ENCODE results near the gene NDRG4. TPM values are rescaled to one million over a fixed set of nuclear protein-coding genes. Genes with fewer than 3 reads are reported as not detected.
A peak's percentile ranks its signal among the peaks of the same experiment; 100 is the strongest.

The NDRG4 gene
- total RNA-seq, 1 donor from 2014 or later = 677 TPM

- no peak for TF ChIP-seq CTCF (IDR thresholded peaks at IDR 0.05; ENCODE audit: partially characterized antibody, unreplicated experiment)
- H3K36me3 Mint-ChIP-seq (ENCODE audit: unreplicated experiment) = no peaks in the 10 kb centered on the region
These were observed 18.6 kb upstream of the NDRG4 start for GRCh38 chr16:58481226-58481869.

GRCh38 chr16:58481931-58482330 lies 18.0 kb upstream of the NDRG4 start:
- Mint-ChIP-seq H3K9me3 (ENCODE audit: unreplicated experiment) (no peaks in the 10 kb centered on the region), H3K36me3 (ENCODE audit: unreplicated experiment) (no peaks in the 10 kb centered on the region), H3K27ac (ENCODE audit: unreplicated experiment) (no peak overlapping the region), H3K4me3 (ENCODE audit: unreplicated experiment) (no peak overlapping the region), H3K4me1 (ENCODE audit: low read depth, unreplicated experiment) (peaks cover 28% of the 10 kb centered on the region), H3K27me3 (ENCODE audit: unreplicated experiment) (peaks cover 3% of the 10 kb centered on the region)
- TF ChIP-seq CTCF (IDR thresholded peaks at IDR 0.05; ENCODE audit: partially characterized antibody, unreplicated experiment) = no peak
- DNase-seq = no peak

More at GRCh38 chr16:58481226-58481869, 18.6 kb upstream of the NDRG4 start:
- Mint-ChIP-seq H3K9me3 (ENCODE audit: unreplicated experiment) (no peaks in the 10 kb centered on the region), H3K27me3 (ENCODE audit: unreplicated experiment) (peaks cover 1% of the 10 kb centered on the region), H3K27ac (ENCODE audit: unreplicated experiment) (no peak overlapping the region), H3K4me1 (ENCODE audit: low read depth, unreplicated experiment) (peaks cover 25% of the 10 kb centered on the region), H3K4me3 (ENCODE audit: unreplicated experiment) (no peak overlapping the region)
- no peak for DNase-seq

GRCh38 chr16:58485184-58485887 lies 14.6 kb upstream of the NDRG4 start:
- Mint-ChIP-seq H3K27me3 (ENCODE audit: unreplicated experiment) (peaks cover 7% of the 10 kb centered on the region), H3K4me1 (ENCODE audit: low read depth, unreplicated experiment) (peaks cover 22% of the 10 kb centered on the region), H3K27ac (ENCODE audit: unreplicated experiment) (peak overlapping the region; percentile 48), H3K4me3 (ENCODE audit: unreplicated experiment) (peak overlapping the region; percentile 30), H3K9me3 (ENCODE audit: unreplicated experiment) (peaks cover 4% of the 10 kb centered on the region), H3K36me3 (ENCODE audit: unreplicated experiment) (no peaks in the 10 kb centered on the region)
- no peak for TF ChIP-seq CTCF (IDR thresholded peaks at IDR 0.05; ENCODE audit: partially characterized antibody, unreplicated experiment)
- DNase-seq = no peak

- TF ChIP-seq CTCF (IDR thresholded peaks at IDR 0.05; ENCODE audit: partially characterized antibody, unreplicated experiment) = peak; percentile 91
These were observed 12.2 kb upstream of the NDRG4 start for GRCh38 chr16:58487566-58488351.

More at GRCh38 chr16:58487566-58488351, 12.2 kb upstream of the NDRG4 start:
- Mint-ChIP-seq H3K27me3 (ENCODE audit: unreplicated experiment) (peaks cover 6% of the 10 kb centered on the region), H3K9me3 (ENCODE audit: unreplicated experiment) (peaks cover 4% of the 10 kb centered on the region), H3K27ac (ENCODE audit: unreplicated experiment) (no peak overlapping the region), H3K4me1 (ENCODE audit: low read depth, unreplicated experiment) (peaks cover 28% of the 10 kb centered on the region), H3K4me3 (ENCODE audit: unreplicated experiment) (no peak overlapping the region), H3K36me3 (ENCODE audit: unreplicated experiment) (no peaks in the 10 kb centered on the region)
- DNase-seq = peak; percentile 95

All from glutamatergic neuron (in vitro differentiated cells).